Trophoblast cell (in vitro differentiated cells and primary cell): Measurements from ENCODE around the gene FBXO33.
A peak's percentile ranks its signal among the peaks of the same experiment; 100 is the strongest.

Experiments
- DNase-seq, 2 donors: peaks; one replicate each; pipeline ENCODE4 v3.0.0-alpha.2; 2016
- H2AFZ ChIP-seq: 2 replicates; pipeline ENCODE4 v1.6.1; 2013; ENCODE audit warnings: low read length, moderate library complexity, mild to moderate bottlenecking; ENCODE audit not compliant: insufficient read depth, poor library complexity
- H2AK5ac ChIP-seq: 2 replicates; pipeline ENCODE4 v1.6.1; 2013; ENCODE audit warnings: mild to moderate bottlenecking, low read length
- H2BK120ac ChIP-seq: 2 replicates; pipeline ENCODE4 v1.6.1; 2013; ENCODE audit warnings: low read length, mild to moderate bottlenecking, moderate library complexity; ENCODE audit not compliant: insufficient read depth, poor library complexity
- H2BK12ac ChIP-seq: 2 replicates; pipeline ENCODE4 v1.6.1; 2013; ENCODE audit warnings: mild to moderate bottlenecking, low read length, moderate library complexity
- H2BK5ac ChIP-seq: 2 replicates; pipeline ENCODE4 v1.6.1; 2013; ENCODE audit warnings: low read length, low read depth, moderate library complexity, mild to moderate bottlenecking; ENCODE audit not compliant: poor library complexity
- H3K14ac ChIP-seq: 2 replicates; pipeline ENCODE4 v1.6.1; 2013; ENCODE audit warnings: mild to moderate bottlenecking, low read length
- H3K18ac ChIP-seq: 2 replicates; pipeline ENCODE4 v1.6.1; 2013; ENCODE audit warnings: mild to moderate bottlenecking, low read length
- H3K23ac ChIP-seq: 2 replicates; pipeline ENCODE4 v1.6.1; 2013; ENCODE audit warnings: low read length
- H3K27ac ChIP-seq: 2 replicates; pipeline ENCODE4 v1.5.1; 2013; ENCODE audit warnings: low read depth, mild to moderate bottlenecking, inconsistent platforms, low read length, moderate library complexity
- H3K27me3 ChIP-seq: 2 replicates; pipeline ENCODE4 v1.6.1; 2013; ENCODE audit warnings: inconsistent platforms, mild to moderate bottlenecking, low read length, moderate library complexity; ENCODE audit not compliant: insufficient read depth
- H3K36me3 ChIP-seq, 2 experiments: 1 replicate in 1 of 2; 2 replicates in 1 of 2; pipeline ENCODE4 v1.6.1; 2013; ENCODE audit warnings: low read length in 2 of 2, mild to moderate bottlenecking in 2 of 2, moderate library complexity in 1 of 2; ENCODE audit not compliant: insufficient read depth in 2 of 2, control insufficient read depth in 1 of 2
- H3K4ac ChIP-seq: 2 replicates; pipeline ENCODE4 v1.6.1; 2013; ENCODE audit warnings: low read depth, mild to moderate bottlenecking, low read length, moderate library complexity
- H3K4me1 ChIP-seq, 2 experiments: 1 replicate in 1 of 2; 2 replicates in 1 of 2; pipeline ENCODE4 v1.6.1; 2013; ENCODE audit warnings: low read length in 2 of 2, mild to moderate bottlenecking in 2 of 2, moderate library complexity in 1 of 2; ENCODE audit not compliant: insufficient read depth in 2 of 2, control insufficient read depth in 1 of 2
- H3K4me2 ChIP-seq: 2 replicates; pipeline ENCODE4 v1.6.1; 2013; ENCODE audit warnings: inconsistent platforms, mild to moderate bottlenecking, low read length, moderate library complexity
- H3K4me3 ChIP-seq: 2 replicates; pipeline ENCODE4 v1.5.1; 2013; ENCODE audit warnings: mild to moderate bottlenecking, low read depth, low read length, inconsistent platforms
- H3K79me1 ChIP-seq: one replicate; pipeline ENCODE4 v1.6.1; 2013; ENCODE audit warnings: low read length
- H3K79me2 ChIP-seq: 2 replicates; pipeline ENCODE4 v1.6.1; 2013; ENCODE audit warnings: low read length, mild to moderate bottlenecking; ENCODE audit not compliant: control insufficient read depth, insufficient read depth, poor library complexity
- H3K9ac ChIP-seq: 2 replicates; pipeline ENCODE4 v1.6.1; 2013; ENCODE audit warnings: mild to moderate bottlenecking, low read length
- H3K9me3 ChIP-seq: 2 replicates; pipeline ENCODE4 v1.6.1; 2013; ENCODE audit warnings: low read depth, mild to moderate bottlenecking, control low read depth, inconsistent platforms, low read length; ENCODE audit not compliant: insufficient read depth
- H4K12ac ChIP-seq: 2 replicates; pipeline ENCODE4 v1.6.1; 2013; ENCODE audit warnings: low read depth, mild to moderate bottlenecking, low read length, moderate library complexity
- H4K8ac ChIP-seq: 2 replicates; pipeline ENCODE4 v1.6.1; 2013; ENCODE audit warnings: low read depth, mild to moderate bottlenecking, low read length, moderate library complexity
- H4K91ac ChIP-seq: one replicate; pipeline ENCODE4 v1.6.1; 2013; ENCODE audit warnings: low read depth, mild to moderate bottlenecking, low read length, moderate library complexity
- WGBS: extraction: QIAGEN DNeasy Blood & Tissue Kit; methylation state at CpG from one replicate; pipeline ENCODE4 v1.1.7; 2013; ENCODE audit warnings: missing lambda C conversion rate; ENCODE audit not compliant: insufficient read length, insufficient coverage; ENCODE audit errors: extremely low coverage; 5-methylcytosine and 5-hydroxymethylcytosine counted together

The FBXO33 gene

GRCh38 chr14:39430762-39431415 is 1.3 kb downstream of the FBXO33 start:
- WGBS: 100% methylated on average over 2 of the region's 19 CpGs
- peak overlapping the region; percentile 74 for H3K4me2 ChIP-seq
- no peak overlapping the region for H2AK5ac ChIP-seq
- H3K79me2 ChIP-seq: peaks cover 6% of the 10 kb centered on the region
- H4K8ac ChIP-seq: no peak overlapping the region
- no peaks in the 10 kb centered on the region for H3K27me3 ChIP-seq
- H3K36me3 ChIP-seq: no peaks in the 10 kb centered on the region
- no peak overlapping the region for H3K14ac ChIP-seq
- H3K4me1 ChIP-seq: peaks cover 4 to 6% of the 10 kb centered on the region in 2 experiments
- H3K4ac ChIP-seq: peak overlapping the region; percentile 7
- no peak overlapping the region for H4K12ac ChIP-seq
- peaks cover 8% of the 10 kb centered on the region for H3K79me1 ChIP-seq
- H3K23ac ChIP-seq: no peak overlapping the region
- H2BK120ac ChIP-seq: no peak overlapping the region
- no peak overlapping the region for H2BK12ac ChIP-seq
- H3K27ac ChIP-seq: no peak overlapping the region
- peak overlapping the region; percentile 47 for H2AFZ ChIP-seq
- peak overlapping the region; percentile 98 for H3K4me3 ChIP-seq
- H3K18ac ChIP-seq: peak overlapping the region; percentile 47
- no peak overlapping the region for H4K91ac ChIP-seq
- no peak overlapping the region for H2BK5ac ChIP-seq
- peak overlapping the region; percentile 86 for H3K9ac ChIP-seq
- peak in 1 of 2 donors; percentile 2 for DNase-seq
- no peaks in the 10 kb centered on the region for H3K9me3 ChIP-seq

GRCh38 chr14:39428118-39428517 is 4.1 kb downstream of the FBXO33 start:
- H4K8ac ChIP-seq: no peak overlapping the region
- H3K79me2 ChIP-seq: peaks cover 6% of the 10 kb centered on the region
- no peak overlapping the region for H2AFZ ChIP-seq
- H3K23ac ChIP-seq: no peak overlapping the region
- H3K9me3 ChIP-seq: no peaks in the 10 kb centered on the region
- H2BK12ac ChIP-seq: no peak overlapping the region
- no peak overlapping the region for H3K14ac ChIP-seq
- H3K4me2 ChIP-seq: no peak overlapping the region
- H3K18ac ChIP-seq: no peak overlapping the region
- H3K79me1 ChIP-seq: peaks cover 8% of the 10 kb centered on the region
- H2BK120ac ChIP-seq: no peak overlapping the region
- H2BK5ac ChIP-seq: no peak overlapping the region
- no peak overlapping the region for H2AK5ac ChIP-seq
- no peak overlapping the region for H3K27ac ChIP-seq
- no peak overlapping the region for H4K91ac ChIP-seq
- DNase-seq: no peak
- no CpG with 5 or more reads among the region's 8 CpGs for WGBS
- H3K4me3 ChIP-seq: no peak overlapping the region
- no peak overlapping the region for H4K12ac ChIP-seq
- H3K36me3 ChIP-seq: no peaks in the 10 kb centered on the region
- no peaks in the 10 kb centered on the region for H3K27me3 ChIP-seq
- no peak overlapping the region for H3K9ac ChIP-seq
- H3K4ac ChIP-seq: no peak overlapping the region
- H3K4me1 ChIP-seq: peaks cover 2 to 4% of the 10 kb centered on the region in 2 experiments

GRCh38 chr14:39426605-39427004 is 5.6 kb downstream of the FBXO33 start:
- Histone ChIP-seq H3K4me3 (no peak overlapping the region), H2AFZ (no peak overlapping the region), H4K12ac (no peak overlapping the region), H3K4me1 (peaks cover 2 to 4% of the 10 kb centered on the region in 2 experiments), H3K27me3 (no peaks in the 10 kb centered on the region), H3K4me2 (no peak overlapping the region), H4K8ac (no peak overlapping the region), H3K23ac (no peak overlapping the region), H3K27ac (no peak overlapping the region), H2AK5ac (no peak overlapping the region), H3K9ac (no peak overlapping the region), H3K79me1 (peaks cover under 1% of the 10 kb centered on the region), H2BK12ac (no peak overlapping the region), H4K91ac (no peak overlapping the region), H3K79me2 (peaks cover under 1% of the 10 kb centered on the region), H2BK5ac (no peak overlapping the region), H3K18ac (no peak overlapping the region), H3K14ac (no peak overlapping the region), H2BK120ac (no peak overlapping the region), H3K4ac (no peak overlapping the region), H3K9me3 (no peaks in the 10 kb centered on the region), H3K36me3 (no peaks in the 10 kb centered on the region)
- WGBS: no CpG with 5 or more reads among the region's 7 CpGs
- DNase-seq: peak in 1 of 2 donors; percentile 12

GRCh38 chr14:39425947-39426346 is 6.3 kb downstream of the FBXO33 start:
- no peak overlapping the region for H3K27ac ChIP-seq
- no peak overlapping the region for H2BK5ac ChIP-seq
- H2BK120ac ChIP-seq: no peak overlapping the region
- no peak overlapping the region for H2AFZ ChIP-seq
- peaks cover 0 to 2% of the 10 kb centered on the region in 2 experiments for H3K4me1 ChIP-seq
- H3K18ac ChIP-seq: no peak overlapping the region
- no peak overlapping the region for H3K4me2 ChIP-seq
- H2AK5ac ChIP-seq: no peak overlapping the region
- H3K4ac ChIP-seq: no peak overlapping the region
- no peak overlapping the region for H3K14ac ChIP-seq
- no peak overlapping the region for H4K12ac ChIP-seq
- H3K36me3 ChIP-seq: no peaks in the 10 kb centered on the region
- H3K9me3 ChIP-seq: no peaks in the 10 kb centered on the region
- WGBS: no CpG with 5 or more reads among the region's 3 CpGs
- no peak overlapping the region for H2BK12ac ChIP-seq
- H3K27me3 ChIP-seq: no peaks in the 10 kb centered on the region
- H3K9ac ChIP-seq: no peak overlapping the region
- H3K23ac ChIP-seq: no peak overlapping the region
- no peaks in the 10 kb centered on the region for H3K79me2 ChIP-seq
- no peak overlapping the region for H4K8ac ChIP-seq
- DNase-seq: no peak
- H3K79me1 ChIP-seq: no peaks in the 10 kb centered on the region
- no peak overlapping the region for H4K91ac ChIP-seq
- no peak overlapping the region for H3K4me3 ChIP-seq
